K562 (cell line): ENCODE results near the gene CLCN1. TPM values are rescaled to one million over a fixed set of nuclear protein-coding genes. Genes with fewer than 3 reads are reported as not detected.

Experiments used
- ATAC-seq: fragments of 200-7000 bp; cut with Tn5 transposase; 3 replicates; pipeline ENCODE4 v1.9.1; 2020; ENCODE audit warnings: moderate library complexity
- Bru-seq: library from RNA; stranded (reverse); fragments of 400-500 nt; gene quantifications from one replicate; lab custom pipeline; 2021; lab: Mats Ljungman, UMichigan
- BruChase-seq, 2 experiments: library from RNA; stranded (reverse); fragments of 400-500 nt; gene quantifications; one replicate each; lab custom pipeline; 2021; lab: Mats Ljungman, UMichigan
- BruUV-seq: library from RNA; stranded (reverse); fragments of 400-500 nt; replicated peaks from 2 replicates; lab custom pipeline; 2021; lab: Mats Ljungman, UMichigan
- CTCF ChIA-PET: fragments of 300-600 bp; formaldehyde crosslinking; extraction: SDS; loops from one replicate; lab custom pipeline; 2021; ENCODE audit warnings: low intra/inter-chr PET ratio; lab: Yijun Ruan, JAX
- POLR2A ChIA-PET: fragments of 300-600, 350-650 bp; sonication (Branson Sonifier 250); formaldehyde crosslinking; extraction: SDS; loops from one replicate; lab custom pipeline; 2021; ENCODE audit warnings: antibody characterized with exemption, inconsistent platforms; lab: Yijun Ruan, JAX
- DNase-seq, 4 experiments: peaks; one replicate each; pipeline versions ENCODE4 v3.0.0 to v3.0.0-alpha.2; 2011 to 2018; ENCODE audit warnings: low spot score in 3 of 4, mixed read lengths in 3 of 4; ENCODE audit errors: extremely low read depth in 1 of 4
- FAIRE-seq: peaks from 2 replicates; lab custom pipeline; 2011; peaks lifted over from hg19 to GRCh38; lab: Jason Lieb, UNC
- H2AFZ ChIP-seq: 2 replicates; pipeline ENCODE4 v1.6.0; 2011; ENCODE audit warnings: low read depth, low read length, control low read depth, inconsistent platforms
- H3K27ac ChIP-seq: fragments of 200-600 bp; 3 replicates; pipeline ENCODE4 v1.8.0; 2011; ENCODE audit warnings: low read depth, mild to moderate bottlenecking, control low read depth, inconsistent platforms, low read length, moderate library complexity, mixed read lengths; ENCODE audit errors: extremely low read depth
- H3K27me3 ChIP-seq, 2 experiments: fragments of 300-600 bp in 1 of 2; 2 replicates in 1 of 2; 3 replicates in 1 of 2; pipeline versions ENCODE4 v1.6.0 to v1.8.0; 2011; ENCODE audit warnings: inconsistent platforms in 2 of 2, low read length in 2 of 2, mild to moderate bottlenecking in 1 of 2, mixed read lengths in 1 of 2, moderate library complexity in 1 of 2; ENCODE audit not compliant: control insufficient read depth in 2 of 2, insufficient read depth in 2 of 2
- H3K36me3 ChIP-seq: fragments of 300-600 bp; 3 replicates; pipeline ENCODE4 v1.8.0; 2011; ENCODE audit warnings: mild to moderate bottlenecking, low read length, inconsistent platforms; ENCODE audit not compliant: control insufficient read depth, insufficient read depth
- H3K4me1 ChIP-seq, 2 experiments: fragments of 200-600 bp in 1 of 2; replicated peaks in 1 of 2; 2 replicates in 1 of 2; 3 replicates in 1 of 2; pipeline versions ENCODE4 v1.5.1 to v1.8.0; 2011; ENCODE audit warnings: inconsistent platforms in 2 of 2, low read length in 2 of 2, mild to moderate bottlenecking in 1 of 2, mixed read lengths in 1 of 2, moderate library complexity in 1 of 2; ENCODE audit not compliant: control insufficient read depth in 2 of 2, insufficient read depth in 2 of 2
- H3K4me2 ChIP-seq: 2 replicates; pipeline ENCODE4 v1.6.1; 2011; ENCODE audit warnings: low read length, control low read depth, inconsistent platforms, mixed read lengths; ENCODE audit not compliant: insufficient read depth
- H3K4me3 ChIP-seq: fragments of 200-600 bp; sonication (generic), shearing (Covaris generic); 2 replicates; pipeline ENCODE4 v1.5.1; 2016; ENCODE audit warnings: control low read depth, inconsistent platforms
- H3K79me2 ChIP-seq: fragments of 200-600 bp; 3 replicates; pipeline ENCODE4 v1.8.0; 2011; ENCODE audit warnings: low read length, inconsistent platforms; ENCODE audit not compliant: control insufficient read depth, insufficient read depth
- H3K9ac ChIP-seq, 2 experiments: 2 replicates each; pipeline versions ENCODE4 v1.6.0 to v1.6.1; 2011; ENCODE audit warnings: low read depth in 2 of 2, low read length in 2 of 2, control low read depth in 1 of 2, inconsistent platforms in 1 of 2, mild to moderate bottlenecking in 1 of 2, mixed read lengths in 1 of 2; ENCODE audit not compliant: insufficient read depth in 1 of 2
- H3K9me1 ChIP-seq: one replicate; pipeline ENCODE4 v1.6.0; 2011; ENCODE audit warnings: inconsistent platforms, mild to moderate bottlenecking, low read length, moderate library complexity; ENCODE audit not compliant: control insufficient read depth, insufficient read depth
- H3K9me3 ChIP-seq: replicated peaks from 2 replicates; pipeline ENCODE4 v1.5.1; 2011; ENCODE audit warnings: low read depth, low read length, inconsistent platforms; ENCODE audit not compliant: control insufficient read depth, insufficient read depth
- H4K20me1 ChIP-seq: replicated peaks from 2 replicates; pipeline ENCODE4 v1.6.1; 2011; ENCODE audit warnings: low read length, inconsistent platforms, mixed read lengths; ENCODE audit not compliant: control insufficient read depth, insufficient read depth
- ASH1L ChIP-seq: fragments of 450-650 bp; IDR thresholded peaks from 2 replicates; pipeline ENCODE4 v1.6.1; 2018; ENCODE audit warnings: borderline replicate concordance, mild to moderate bottlenecking, low read depth; ENCODE audit not compliant: partially characterized antibody
- C11orf30 ChIP-seq: fragments of 450-650 bp; IDR thresholded peaks from 2 replicates; pipeline ENCODE4 v1.6.1; 2016; ENCODE audit warnings: low read depth, mild to moderate bottlenecking
- ZNF316 ChIP-seq: fragments of 450-650 bp; IDR thresholded peaks from 2 replicates; pipeline ENCODE4 v1.6.1; 2016
- WGBS: fragments of 100-300 bp; shearing (Covaris generic); methylation state at CpG from one replicate; pipeline ENCODE4 v1.1.6; 2016; ENCODE audit warnings: low coverage, mixed read lengths; ENCODE audit not compliant: insufficient coverage; ENCODE audit errors: missing lambda C conversion rate; 5-methylcytosine and 5-hydroxymethylcytosine counted together
- in situ Hi-C: fragments of 300-500 bp; cut with MboI; formaldehyde crosslinking; loops from 4 replicates; pipeline ENCODE4 v1.15.0; 2018; ENCODE audit warnings: inconsistent platforms, mixed read lengths
- intact Hi-C: fragments of 100-400 bp; cut with micrococcal nuclease; formaldehyde crosslinking; loops from 2 replicates; pipeline ENCODE4 v1.14.2; 2022
- long read RNA-seq, 3 experiments: library from polyadenylated mRNA in 2 of 3; library from RNA in 1 of 3; unstranded in 2 of 3; stranded (forward) in 1 of 3; transcript quantifications; one replicate each; pipeline ENCODE4 v2.0.0, GENCODE V29; 2019 to 2022
- polyA minus RNA-seq, 3 experiments: library from RNA; depleted of rRNA, polyadenylated mRNA; stranded (reverse); fragments of >200 nt; gene quantifications; 2 replicates each; pipeline ENCODE4 v1.2.3, GENCODE V29; 2011
- polyA plus RNA-seq, 8 experiments: library from polyadenylated mRNA; depleted of rRNA in 4 of 8; stranded (reverse) in 5 of 8; unstranded in 3 of 8; fragments of >200 nt; fragmentation: Nextera tagmentation in 2 of 8; fragmentation: Illumina TruSeq in 1 of 8; extraction: Ambion mirVana in 2 of 8; extraction: Trizol in 1 of 8; gene quantifications; 2 replicates each; pipeline versions ENCODE4 v1.2.1 to v1.2.3, GENCODE V29; 2011 to 2014; ENCODE audit warnings: inconsistent platforms in 1 of 8, missing spikeins in 1 of 8
- total RNA-seq, 7 experiments: library from RNA; depleted of rRNA in 6 of 7; stranded (reverse); fragments of >200 nt in 6 of 7; fragmentation: Illumina TruSeq in 2 of 7; extraction: Trizol in 2 of 7; gene quantifications; 2 replicates each; pipeline versions ENCODE4 v1.2.1 to v1.2.3, GENCODE V29; 2011 to 2021; ENCODE audit warnings: low replicate concordance in 1 of 7

CLCN1 gene
- total RNA-seq (2011; cell fraction: chromatin; rRNA removed; ENCODE audit: low replicate concordance), result not detected in 2 replicates
- not detected in 2 replicates for total RNA-seq (2011; cell fraction: nucleolus; rRNA removed)
- total RNA-seq (2011; cell fraction: nucleoplasm; rRNA removed), result not detected in 2 replicates
- total RNA-seq (2014; rRNA removed), result not detected in 2 replicates
- 0.11 TPM in 1 of 2 replicates, not detected in the other for total RNA-seq (2014; rRNA removed; fragmentation: Illumina TruSeq; extraction: Trizol)
- total RNA-seq (2015; rRNA removed; fragmentation: Illumina TruSeq; extraction: Trizol), result 0.04 TPM in 1 of 2 replicates, not detected in the other
- total RNA-seq (2021), result not detected in 2 replicates
- 0.04 TPM in 1 of 2 replicates, not detected in the other for polyA plus RNA-seq (2011; rRNA removed)
- polyA plus RNA-seq (2011; cell fraction: cytosol; rRNA removed), result 0.24 TPM in 1 of 2 replicates, not detected in the other
- polyA plus RNA-seq (2011; cell fraction: nucleus; rRNA removed), result not detected in 2 replicates
- polyA plus RNA-seq (2012), result 0.04 and 0.32 TPM in 2 replicates
- polyA plus RNA-seq (2014; fragmentation: Illumina TruSeq; extraction: Trizol), result not detected in 2 replicates
- under 1 TPM in 1 of 2 experiments, not detected in 1; 0.07 TPM for polyA plus RNA-seq (2014; fragmentation: Nextera tagmentation; extraction: Ambion mirVana)
- polyA plus RNA-seq (2014; rRNA removed), result 0.01 and 0.09 TPM in 2 replicates
- polyA minus RNA-seq (2011; rRNA and poly(A)+ RNA removed), result not detected in 2 replicates
- not detected in 2 replicates for polyA minus RNA-seq (2011; cell fraction: cytosol; rRNA and poly(A)+ RNA removed)
- polyA minus RNA-seq (2011; cell fraction: nucleus; rRNA and poly(A)+ RNA removed), result 0.13 TPM in 1 of 2 replicates, not detected in the other
- Bru-seq, nascent RNA, result percentile 25 among the genes with signal in this experiment
- BruChase-seq, experiment 1, labeled RNA remaining after a 2-hour chase, result percentile 28 among the genes with signal in this experiment
- BruChase-seq, experiment 2, labeled RNA remaining after a 6-hour chase, result percentile 24 among the genes with signal in this experiment
- long read RNA-seq, experiment 1, result 0 reads
- long read RNA-seq, experiment 2, result 0 reads
- long read RNA-seq, experiment 3, result 0 reads

DNA sequence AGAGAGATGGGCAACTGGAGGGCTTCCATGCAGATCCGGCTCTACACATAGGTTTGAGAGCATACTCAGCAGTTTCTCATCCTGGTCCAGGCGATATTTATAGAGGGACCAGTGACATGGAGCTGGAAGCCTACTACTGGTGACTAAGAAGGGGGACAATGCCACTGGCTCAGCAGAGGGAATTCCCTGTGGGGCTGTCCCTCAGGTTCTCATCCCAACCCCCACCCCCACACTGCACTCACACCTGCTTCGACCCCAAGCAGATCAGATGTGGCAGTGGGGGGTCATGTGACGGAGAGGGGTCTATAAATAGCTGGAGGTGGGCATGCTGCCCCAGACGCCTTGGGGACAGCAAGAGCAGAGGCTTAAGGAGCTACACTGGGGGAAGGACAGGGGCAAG lies at the start of gene CLCN1:
CLCN1 (plus strand) TSS at position 336 of the 400 bp plus-strand sequence. CDS start 102 bp downstream, outside the sequence.
- H3K79me2 ChIP-seq, result no peaks in the 10 kb centered on the region
- H3K27me3 ChIP-seq, result peaks cover 31 to 49% of the 10 kb centered on the region in 2 experiments; a peak in 4 of 5 replicates
- no peaks in the 10 kb centered on the region for H3K36me3 ChIP-seq
- no peak for ATAC-seq
- POLR2A ChIA-PET, result interaction anchor here (0.6 to 1.4 kb wide), 6 partner anchors 9 to 267 kb away, joined by 3 to 4 read pairs (median 4); no protein-coding TSS in a partner anchor
- no peaks in the 10 kb centered on the region for H3K9me3 ChIP-seq
- no peaks in the 10 kb centered on the region for H3K9me1 ChIP-seq
- no peak within 1 kb of the TSS for H3K4me3 ChIP-seq
- no peak within 1 kb of the TSS for H2AFZ ChIP-seq
- FAIRE-seq, result no peak
- H4K20me1 ChIP-seq, result no peaks in the 10 kb centered on the region
- intact Hi-C loops (no loop called here), in situ Hi-C loops (no loop called here)
- TF ChIP-seq C11orf30 (peak; percentile 10; the same call in 1 of the 2 replicates), ASH1L (no peak), ZNF316 (peak; percentile 34; the same call in 1 of the 2 replicates)
- whole genome bisulfite sequencing, result 4% methylated on average over 5 of the region's 5 CpGs
- no TSS peak for BruUV-seq
- H3K9ac ChIP-seq, result no peak within 1 kb of the TSS; a peak in 1 of 4 replicates
- DNase-seq, result no peak
- CTCF ChIA-PET, result interaction anchor here (0.6 kb wide), 1 partner anchor 94 kb away, joined by 3 read pairs; no protein-coding TSS in a partner anchor
- no peak within 1 kb of the TSS for H3K27ac ChIP-seq
- no peaks in the 10 kb centered on the region for H3K4me1 ChIP-seq
- H3K4me2 ChIP-seq, result no peak within 1 kb of the TSS
